Activated CD4-positive, alpha-beta T cell treated with anti-CD3 and anti-CD28 coated beads for 24 hours (primary cell): ENCODE data around the gene CHL1.

Source experiments
- DNase-seq, 2 donors: peaks; one replicate each; pipeline ENCODE4 v3.0.0-alpha.2; 2020; ENCODE audit warnings: low read depth in 2 of 2

The CHL1 gene

GRCh38 chr3:278300-279064, 81.9 kb downstream of the CHL1 start:
- no peak for DNase-seq

- DNase-seq: no peak
Measured at GRCh38 chr3:279325-279724, 82.8 kb downstream of the CHL1 start.

GRCh38 chr3:280681-281080, 84.1 kb downstream of the CHL1 start:
- DNase-seq: no peak

- no peak for DNase-seq
Measured at GRCh38 chr3:284322-284721, 87.8 kb downstream of the CHL1 start.

GRCh38 chr3:288417-288816, 91.9 kb downstream of the CHL1 start:
- DNase-seq: no peak

GRCh38 chr3:291028-291427, 94.5 kb downstream of the CHL1 start:
- DNase-seq: no peak

- no peak for DNase-seq
Measured at GRCh38 chr3:291646-292436, 95.3 kb downstream of the CHL1 start.

GRCh38 chr3:294096-294495, 97.5 kb downstream of the CHL1 start:
- no peak for DNase-seq

GRCh38 chr3:294581-294980, 98.0 kb downstream of the CHL1 start:
- DNase-seq: no peak

- no peak for DNase-seq
Measured at GRCh38 chr3:295166-295565, 98.6 kb downstream of the CHL1 start.

GRCh38 chr3:297585-297984, 101.0 kb downstream of the CHL1 start:
- no peak for DNase-seq

GRCh38 chr3:299590-300301, 103.2 kb downstream of the CHL1 start:
- no peak for DNase-seq

GRCh38 chr3:307182-307581, 110.6 kb downstream of the CHL1 start:
- no peak for DNase-seq

GRCh38 chr3:308597-309321, 112.2 kb downstream of the CHL1 start:
- no peak for DNase-seq

- DNase-seq: no peak
Measured at GRCh38 chr3:312160-312733, 115.7 kb downstream of the CHL1 start.

- no peak for DNase-seq
Measured at GRCh38 chr3:312911-313310, 116.3 kb downstream of the CHL1 start.

- DNase-seq: no peak
Measured at GRCh38 chr3:317012-317411, 120.4 kb downstream of the CHL1 start.

- DNase-seq: no peak
Measured at GRCh38 chr3:318903-319302, 122.3 kb downstream of the CHL1 start.

GRCh38 chr3:324423-324822, 127.9 kb downstream of the CHL1 start:
- no peak for DNase-seq

- DNase-seq: no peak
Measured at GRCh38 chr3:325495-325894, 128.9 kb downstream of the CHL1 start.

GRCh38 chr3:330494-331115, 134.0 kb downstream of the CHL1 start:
- DNase-seq: no peak
